SU-DHL-6 (cell line): ENCODE measurements around the gene DLL4.

Experiments used
- EZH2phosphoT487 ChIP-seq: fragments of 200-600 bp; sonication (generic), shearing (Covaris generic); conservative IDR thresholded peaks from 2 replicates; pipeline ENCODE4 v1.6.1; 2018; ENCODE audit warnings: mild to moderate bottlenecking, antibody characterized with exemption, low read length, moderate library complexity, mixed read lengths
- TF ChIP-seq, protein P1 (sequence below): fragments of 200-600 bp; sonication (generic); IDR thresholded peaks from one replicate; pipeline ENCODE4 v1.5.1; 2017; ENCODE audit warnings: antibody characterized with exemption, mild to moderate bottlenecking, low read length, moderate library complexity; ENCODE audit not compliant: insufficient read depth, poor library complexity, severe bottlenecking

DNA sequence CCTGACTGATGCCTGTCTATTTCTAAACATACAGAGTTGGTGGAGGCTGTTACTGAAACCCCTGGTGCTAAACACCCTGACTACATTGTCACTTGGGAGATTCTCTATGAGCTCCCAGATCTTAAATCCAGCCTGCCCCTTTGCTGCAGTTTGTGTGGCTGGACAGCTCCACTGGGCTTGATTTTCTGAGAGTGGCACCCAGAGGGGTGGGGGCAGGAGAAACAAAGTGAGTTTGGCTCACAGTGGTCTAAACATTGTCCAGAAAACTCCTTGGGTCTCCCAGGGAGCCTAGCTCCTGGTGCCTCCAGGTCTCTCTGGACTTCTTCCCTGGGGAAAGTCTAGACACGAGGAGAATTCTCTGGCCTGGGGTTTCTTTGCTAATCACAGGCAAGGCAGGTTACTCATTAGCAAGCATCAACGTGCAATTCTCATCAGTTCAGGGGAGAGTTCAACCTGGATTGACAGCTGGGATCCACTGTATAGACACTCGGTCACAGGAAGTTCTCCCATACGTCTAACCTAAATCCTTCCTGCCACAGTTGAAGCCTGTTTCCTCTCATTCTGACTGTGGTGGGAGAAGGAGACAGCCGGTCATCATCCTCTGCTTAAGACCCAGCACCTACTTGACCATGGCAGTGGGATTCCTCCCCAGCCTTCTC, 7.1 kb upstream of the DLL4 start:
- TF ChIP-seq, protein P1, sequence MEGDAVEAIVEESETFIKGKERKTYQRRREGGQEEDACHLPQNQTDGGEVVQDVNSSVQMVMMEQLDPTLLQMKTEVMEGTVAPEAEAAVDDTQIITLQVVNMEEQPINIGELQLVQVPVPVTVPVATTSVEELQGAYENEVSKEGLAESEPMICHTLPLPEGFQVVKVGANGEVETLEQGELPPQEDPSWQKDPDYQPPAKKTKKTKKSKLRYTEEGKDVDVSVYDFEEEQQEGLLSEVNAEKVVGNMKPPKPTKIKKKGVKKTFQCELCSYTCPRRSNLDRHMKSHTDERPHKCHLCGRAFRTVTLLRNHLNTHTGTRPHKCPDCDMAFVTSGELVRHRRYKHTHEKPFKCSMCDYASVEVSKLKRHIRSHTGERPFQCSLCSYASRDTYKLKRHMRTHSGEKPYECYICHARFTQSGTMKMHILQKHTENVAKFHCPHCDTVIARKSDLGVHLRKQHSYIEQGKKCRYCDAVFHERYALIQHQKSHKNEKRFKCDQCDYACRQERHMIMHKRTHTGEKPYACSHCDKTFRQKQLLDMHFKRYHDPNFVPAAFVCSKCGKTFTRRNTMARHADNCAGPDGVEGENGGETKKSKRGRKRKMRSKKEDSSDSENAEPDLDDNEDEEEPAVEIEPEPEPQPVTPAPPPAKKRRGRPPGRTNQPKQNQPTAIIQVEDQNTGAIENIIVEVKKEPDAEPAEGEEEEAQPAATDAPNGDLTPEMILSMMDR, result no peak
- TF ChIP-seq EZH2phosphoT487, result no peak
